ENCODE data around the gene CRABP1.
A peak's percentile ranks its signal among the peaks of the same experiment; 100 is the strongest.

CRABP1 gene

DNA sequence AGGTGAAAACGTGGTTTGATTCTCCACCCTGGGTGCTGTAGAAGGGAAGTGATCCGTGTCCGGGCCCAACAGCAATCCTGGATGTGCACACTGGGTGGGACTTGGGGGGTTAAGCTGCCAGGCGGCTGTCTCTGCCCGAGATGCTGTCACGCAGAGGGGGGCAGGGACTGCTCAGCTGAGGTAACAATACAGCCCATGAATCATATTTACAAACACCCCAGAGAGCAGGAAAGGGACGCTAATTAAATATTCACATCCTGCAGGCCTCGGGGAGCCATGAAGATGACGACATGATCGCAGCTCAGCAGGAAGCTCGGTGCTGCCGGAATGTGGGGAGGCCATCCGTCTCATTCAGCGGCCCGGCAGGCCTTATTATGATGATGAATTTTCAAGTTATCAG, 17.9 kb upstream of the CRABP1 start:
- no peak overlapping the region for H3K4me3 ChIP-seq (replicated peaks in 1 of 2; ENCODE audit: low read depth in 2 of 2, low read length in 2 of 2)
- no peak for TF ChIP-seq CTCF (IDR thresholded peaks at IDR 0.05; ENCODE audit: low read depth, low read length)
- peak; percentile 61 to 81 for DNase-seq (ENCODE audit: low read depth in 2 of 2)

DNA sequence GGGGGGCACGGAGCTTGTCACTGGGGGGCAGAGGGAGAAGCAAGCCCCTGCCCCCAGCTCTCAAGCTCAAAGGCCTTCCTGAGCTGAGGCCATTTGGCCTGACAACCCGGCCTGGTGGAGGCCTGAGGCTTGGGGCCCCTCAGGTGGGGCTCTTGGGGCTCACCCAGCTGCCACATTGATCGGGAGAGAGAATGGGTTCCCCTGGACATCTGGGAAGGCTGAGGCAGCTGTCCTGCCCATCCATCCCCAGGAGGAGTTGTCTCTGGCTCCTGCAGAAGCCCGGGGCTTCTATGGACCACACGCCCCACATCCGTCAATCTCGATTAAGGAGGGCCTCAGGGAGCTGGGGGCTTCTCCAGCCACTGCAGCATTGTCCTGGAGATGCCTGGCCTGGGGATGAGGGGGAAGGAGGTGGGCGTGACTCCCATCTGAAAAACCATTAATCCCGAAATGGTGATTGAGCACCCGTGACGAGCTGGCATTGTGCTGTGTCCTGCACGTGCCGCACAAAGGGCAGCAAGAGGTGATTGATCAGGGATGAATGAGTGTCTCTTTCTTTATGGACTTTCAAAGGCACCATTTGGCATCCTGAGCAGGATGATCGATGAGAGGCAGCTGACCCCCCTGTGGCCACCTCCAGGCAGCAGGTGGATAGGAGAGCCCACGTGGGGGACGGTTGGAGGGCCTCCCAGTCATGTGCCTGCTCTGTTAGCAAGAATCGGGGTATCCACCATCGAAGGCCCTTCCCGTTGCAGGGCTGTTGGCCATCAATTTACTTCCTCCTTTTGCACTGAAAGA, 17.2 kb upstream of the CRABP1 start:
- no peak overlapping the region for H3K4me3 ChIP-seq (replicated peaks in 1 of 2; ENCODE audit: low read depth in 2 of 2, low read length in 2 of 2)
- no peak for DNase-seq (ENCODE audit: low read depth in 2 of 2)
- TF ChIP-seq CTCF (IDR thresholded peaks at IDR 0.05; ENCODE audit: low read depth, low read length), result no peak

- no peak overlapping the region for H3K4me3 ChIP-seq (replicated peaks in 1 of 2; ENCODE audit: low read depth in 2 of 2, low read length in 2 of 2)
- no peak for DNase-seq (ENCODE audit: low read depth in 2 of 2)
- TF ChIP-seq CTCF (IDR thresholded peaks at IDR 0.05; ENCODE audit: low read depth, low read length), result no peak
These were observed 16.5 kb upstream of the CRABP1 start for GRCh38 chr15:78323693-78324092.

DNA sequence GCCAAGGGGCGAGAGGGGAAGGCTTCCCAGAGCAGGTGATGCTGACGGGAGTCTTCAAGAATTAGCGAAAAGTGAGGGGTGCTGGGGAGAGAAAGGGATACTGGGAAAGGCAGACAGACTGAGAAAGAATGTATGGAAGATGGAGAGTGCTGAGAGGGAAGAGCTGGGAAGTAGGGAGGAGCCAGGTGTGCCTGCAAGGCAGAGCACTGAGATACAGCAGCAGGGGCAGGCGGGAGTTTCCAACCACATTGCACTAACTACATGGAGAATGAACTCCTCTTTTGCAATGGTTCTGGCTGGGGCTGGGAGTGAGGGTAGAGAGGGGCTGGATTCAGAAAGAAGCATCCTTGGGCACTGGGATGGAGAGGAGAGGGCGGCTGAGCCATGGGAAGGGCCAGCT, 16.0 kb upstream of the CRABP1 start:
- no peak overlapping the region for H3K4me3 ChIP-seq (replicated peaks in 1 of 2; ENCODE audit: low read depth in 2 of 2, low read length in 2 of 2)
- DNase-seq (ENCODE audit: low read depth in 2 of 2), result no peak
- TF ChIP-seq CTCF (IDR thresholded peaks at IDR 0.05; ENCODE audit: low read depth, low read length), result no peak

DNA sequence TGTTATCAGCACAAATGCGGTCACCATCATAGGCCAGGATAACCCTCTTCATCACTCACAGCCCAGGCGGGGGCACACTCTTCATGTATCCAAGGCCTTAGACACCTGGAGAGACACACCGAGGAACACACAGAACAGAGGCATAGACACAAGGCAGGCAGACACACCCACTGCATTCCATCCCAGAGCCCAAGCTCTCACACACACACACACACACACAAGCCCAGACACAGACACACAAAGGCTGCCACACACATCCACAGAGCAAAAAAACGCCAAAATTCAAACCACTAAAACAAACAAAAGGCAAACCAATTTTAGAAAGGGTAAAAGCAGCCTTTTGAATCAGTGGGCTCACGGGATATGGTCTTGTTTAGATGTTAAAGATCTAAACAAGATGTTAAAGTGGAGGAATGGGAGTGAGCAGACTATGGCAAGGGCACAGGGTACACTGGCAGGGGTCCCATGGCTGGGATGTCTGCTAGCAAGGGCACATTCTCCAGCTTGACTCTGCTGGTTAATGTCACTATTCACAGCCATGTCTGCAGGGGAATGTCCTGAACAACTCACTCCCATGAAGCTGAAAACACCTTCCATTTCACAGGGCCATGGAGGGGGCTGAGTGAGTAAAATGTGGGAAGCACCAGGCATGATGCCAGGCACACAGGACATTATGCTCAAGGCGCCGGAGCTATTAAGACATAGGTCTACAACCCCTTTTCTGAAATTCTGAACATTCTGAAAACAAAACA, 14.9 kb upstream of the CRABP1 start:
- no peak overlapping the region for H3K4me3 ChIP-seq (replicated peaks in 1 of 2; ENCODE audit: low read depth in 2 of 2, low read length in 2 of 2)
- peak; percentile 35 for DNase-seq (ENCODE audit: low read depth in 2 of 2)
- no peak for TF ChIP-seq CTCF (IDR thresholded peaks at IDR 0.05; ENCODE audit: low read depth, low read length)

DNA sequence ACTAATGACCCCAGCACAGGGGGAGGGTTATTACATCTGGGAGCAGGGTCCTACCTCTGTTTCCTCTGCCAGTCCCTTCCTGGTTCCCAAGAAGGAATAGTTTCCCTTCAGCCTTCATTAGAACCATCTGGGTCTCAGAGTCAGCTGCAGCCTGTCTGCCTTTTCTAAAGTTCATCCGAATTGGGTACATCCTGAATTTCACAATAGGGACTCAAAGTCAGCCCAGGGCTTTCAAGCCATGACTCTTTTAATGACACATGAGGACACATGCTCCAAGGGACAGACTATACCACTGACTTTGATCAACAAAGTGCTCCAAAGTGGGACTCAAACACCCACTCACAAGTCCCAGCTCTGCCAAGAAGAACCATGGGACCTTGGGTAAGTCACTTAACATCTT, 12.7 kb upstream of the CRABP1 start:
- no peak overlapping the region for H3K4me3 ChIP-seq (replicated peaks in 1 of 2; ENCODE audit: low read depth in 2 of 2, low read length in 2 of 2)
- no peak for TF ChIP-seq CTCF (IDR thresholded peaks at IDR 0.05; ENCODE audit: low read depth, low read length)
- no peak for DNase-seq (ENCODE audit: low read depth in 2 of 2)

Data from cardiac fibroblast (primary cell).